ENCODE results near the gene CSRP1. TPM values are rescaled to one million over a fixed set of nuclear protein-coding genes. Genes with fewer than 3 reads are reported as not detected.
"Not testable (repeated sequence)": the region's sequence is repeated elsewhere in the genome, so short reads cannot be mapped to it uniquely, and the experiment has no call there.

The CSRP1 gene
- total and polyA plus RNA-seq, 4 experiments from 2014 or later, result 34.2 to 79.3 (median 55.3) TPM

GRCh38 chr1:201472321-201472720, 34.6 kb downstream of the CSRP1 start:
- H3K9me3 ChIP-seq (ENCODE audit: control insufficient read depth in 1 of 2, low read length in 2 of 2); H3K36me3 Mint-ChIP-seq; H3K36me3 ChIP-seq (ENCODE audit: insufficient read depth, low read length); intact Hi-C loops (cut with micrococcal nuclease); H3K27ac Mint-ChIP-seq; H3K27ac ChIP-seq (ENCODE audit: low read depth, low read length); H3K4me3 ChIP-seq (ENCODE audit: low read length in 2 of 2); H3K4me3 Mint-ChIP-seq; DNase-seq; H3K4me1 ChIP-seq (ENCODE audit: insufficient read depth, low read length); H3K9me3 Mint-ChIP-seq; H3K27me3 ChIP-seq (ENCODE audit: insufficient read depth, low read length); POLR2A ChIA-PET (ENCODE audit: partially characterized antibody): not testable (repeated sequence)
- Mint-ChIP-seq H3K27me3 (peaks cover 36 to 39% of the 10 kb centered on the region in 2 donors), H3K4me1 (peaks cover 5 to 19% (median 10%) of the 10 kb centered on the region in 4 donors)
- CTCF ChIA-PET (ENCODE audit: partially characterized antibody), result interaction anchor here (1.2 to 1.3 kb wide), 2 partner anchors 9 to 41 kb away, joined by 4 to 6 read pairs; no protein-coding TSS in a partner anchor

DNA sequence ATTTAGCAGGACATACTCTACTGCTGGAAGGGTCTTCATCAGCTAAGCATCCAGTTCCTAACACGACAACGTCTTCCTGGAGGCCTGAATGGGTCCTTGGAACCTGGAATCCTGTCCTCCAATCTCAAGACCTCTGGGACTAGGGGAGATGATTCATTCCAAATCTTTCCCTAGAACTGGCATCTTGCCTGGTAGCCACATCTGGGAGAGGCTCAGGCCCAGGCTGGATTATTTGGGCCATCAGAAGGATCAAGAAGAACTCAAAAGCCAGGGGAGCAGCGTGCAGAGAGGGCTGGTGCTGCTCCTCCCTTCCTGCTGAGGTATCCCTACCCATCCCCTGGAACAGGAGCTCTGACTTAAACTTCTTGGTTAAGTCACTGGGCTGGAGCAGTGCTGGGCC, 35.2 kb downstream of the CSRP1 start:
- peaks cover 7% of the 10 kb centered on the region for H3K4me1 ChIP-seq (ENCODE audit: insufficient read depth, low read length)
- Mint-ChIP-seq H3K4me3 (peak overlapping the region in 1 of 8 donors; percentile 15), H3K27ac (no peak overlapping the region), H3K4me1 (peaks cover 5 to 19% (median 10%) of the 10 kb centered on the region in 4 donors), H3K36me3 (no peaks in the 10 kb centered on the region), H3K9me3 (no peaks in the 10 kb centered on the region), H3K27me3 (peaks cover 36 to 39% of the 10 kb centered on the region in 2 donors)
- no peaks in the 10 kb centered on the region for H3K36me3 ChIP-seq (ENCODE audit: insufficient read depth, low read length)
- ChIA-PET CTCF (ENCODE audit: partially characterized antibody) (interaction anchor here (1.2 kb wide), 1 partner anchor 10 kb away, joined by 6 read pairs; no protein-coding TSS in a partner anchor), POLR2A (ENCODE audit: partially characterized antibody) (no interaction called here)
- no peak for DNase-seq
- H3K27me3 ChIP-seq (ENCODE audit: insufficient read depth, low read length), result no peaks in the 10 kb centered on the region
- H3K27ac ChIP-seq (ENCODE audit: low read depth, low read length), result no peak overlapping the region
- intact Hi-C loops (cut with micrococcal nuclease), result no loop called here
- no peak overlapping the region for H3K4me3 ChIP-seq (ENCODE audit: low read length in 2 of 2)
- no peaks in the 10 kb centered on the region for H3K9me3 ChIP-seq (ENCODE audit: control insufficient read depth in 1 of 2, low read length in 2 of 2)

DNA sequence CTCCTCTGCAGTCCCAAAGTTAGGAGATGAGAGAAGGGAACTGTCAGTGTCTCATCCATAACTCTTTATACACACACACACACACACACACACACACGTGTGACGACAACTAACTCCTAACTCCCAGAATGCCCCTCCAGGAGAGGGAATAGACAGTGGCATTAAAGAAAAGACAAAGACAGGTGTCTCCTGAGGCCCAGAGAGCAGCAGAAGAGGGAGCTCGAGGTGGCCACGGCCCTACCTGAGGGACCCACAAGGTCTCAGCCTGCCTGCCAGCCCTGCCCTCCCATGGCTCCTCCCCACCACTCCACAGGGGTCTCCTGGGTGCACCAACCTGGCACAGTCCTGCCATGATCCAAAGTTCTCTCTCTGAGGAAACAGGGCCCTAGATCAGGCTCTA, 36.3 kb downstream of the CSRP1 start:
- Histone ChIP-seq H3K9me3 (ENCODE audit: control insufficient read depth in 1 of 2, low read length in 2 of 2) (no peaks in the 10 kb centered on the region), H3K4me1 (ENCODE audit: insufficient read depth, low read length) (peaks cover 7% of the 10 kb centered on the region), H3K27ac (ENCODE audit: low read depth, low read length) (no peak overlapping the region), H3K36me3 (ENCODE audit: insufficient read depth, low read length) (no peaks in the 10 kb centered on the region), H3K27me3 (ENCODE audit: insufficient read depth, low read length) (no peaks in the 10 kb centered on the region), H3K4me3 (ENCODE audit: low read length in 2 of 2) (no peak overlapping the region)
- H3K9me3 Mint-ChIP-seq, result no peaks in the 10 kb centered on the region
- CTCF ChIA-PET (ENCODE audit: partially characterized antibody), result no interaction called here
- peak overlapping the region in 1 of 7 donors; percentile 43 for H3K27ac Mint-ChIP-seq
- POLR2A ChIA-PET (ENCODE audit: partially characterized antibody), result no interaction called here
- H3K4me1 Mint-ChIP-seq, result peaks cover 5 to 19% (median 10%) of the 10 kb centered on the region in 4 donors
- H3K36me3 Mint-ChIP-seq, result no peaks in the 10 kb centered on the region
- H3K4me3 Mint-ChIP-seq, result peak overlapping the region in 1 of 8 donors; percentile 69
- no peak for DNase-seq
- H3K27me3 Mint-ChIP-seq, result peaks cover 31 to 36% of the 10 kb centered on the region in 2 donors
- intact Hi-C loops (cut with micrococcal nuclease), result no loop called here

DNA sequence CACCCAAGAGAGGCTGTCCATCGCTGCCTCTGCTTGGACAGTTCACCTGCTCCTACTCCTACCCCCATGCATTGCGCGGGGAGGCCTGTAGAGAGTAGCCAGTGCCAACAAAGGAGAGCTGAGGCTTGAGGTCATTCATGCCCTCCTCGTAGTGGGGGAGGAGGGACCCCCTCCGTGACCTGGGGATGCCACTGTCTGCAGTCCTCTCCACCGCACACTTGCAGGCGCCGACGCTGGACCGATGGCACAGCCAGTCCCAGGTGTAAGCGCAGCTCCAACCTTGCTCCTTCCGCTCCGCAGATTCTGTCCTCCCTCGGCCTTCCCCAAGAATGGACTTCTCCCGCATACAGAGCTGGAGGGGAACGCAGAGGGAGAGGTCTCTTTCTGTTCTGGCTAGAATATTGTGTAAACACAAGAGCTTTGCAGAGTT, 37.3 kb downstream of the CSRP1 start:
- Mint-ChIP-seq H3K27ac (peak overlapping the region in 3 of 7 donors; percentile 43 to 66 (median 43)), H3K4me3 (peak overlapping the region; percentile 1 to 72 (median 57)), H3K9me3 (no peaks in the 10 kb centered on the region), H3K36me3 (no peaks in the 10 kb centered on the region), H3K4me1 (peaks cover 5 to 19% (median 10%) of the 10 kb centered on the region in 4 donors), H3K27me3 (peaks cover 28 to 36% of the 10 kb centered on the region in 2 donors)
- peak overlapping the region in 1 of 2 donors; percentile 41 for H3K4me3 ChIP-seq (ENCODE audit: low read length in 2 of 2)
- intact Hi-C loops (cut with micrococcal nuclease), result loop anchor here (2.0 kb wide), 1 partner anchor 21 kb away; no protein-coding TSS in a partner anchor
- no peak overlapping the region for H3K27ac ChIP-seq (ENCODE audit: low read depth, low read length)
- no peaks in the 10 kb centered on the region for H3K36me3 ChIP-seq (ENCODE audit: insufficient read depth, low read length)
- no peaks in the 10 kb centered on the region for H3K27me3 ChIP-seq (ENCODE audit: insufficient read depth, low read length)
- ChIA-PET POLR2A (ENCODE audit: partially characterized antibody) (interaction anchor here (1.0 kb wide), 1 partner anchor 22 kb away, joined by 3 read pairs; no protein-coding TSS in a partner anchor), CTCF (ENCODE audit: partially characterized antibody) (interaction anchor here (1.4 to 1.5 kb wide), 2 partner anchors 12 to 42 kb away, joined by 4 to 7 read pairs; no protein-coding TSS in a partner anchor)
- peaks cover 7% of the 10 kb centered on the region for H3K4me1 ChIP-seq (ENCODE audit: insufficient read depth, low read length)
- no peak for DNase-seq
- H3K9me3 ChIP-seq (ENCODE audit: control insufficient read depth in 1 of 2, low read length in 2 of 2), result no peaks in the 10 kb centered on the region

- no peak within 1 kb of the TSS for H3K27ac ChIP-seq (ENCODE audit: low read depth, low read length)
- DNase-seq, result peak in 2 of 5 donors; percentile 4 to 58
- Mint-ChIP-seq H3K4me1 (peaks cover 5 to 19% (median 10%) of the 10 kb centered on the region in 4 donors), H3K4me3 (peak within 1 kb of the TSS; percentile 46 to 83 (median 64)), H3K27me3 (peaks cover 27 to 33% of the 10 kb centered on the region in 2 donors), H3K9me3 (no peaks in the 10 kb centered on the region), H3K27ac (peak within 1 kb of the TSS in 3 of 7 donors; percentile 43 to 66 (median 43)), H3K36me3 (no peaks in the 10 kb centered on the region)
- intact Hi-C loops (cut with micrococcal nuclease), result loop anchor here (2.0 kb wide), 1 partner anchor 20 kb away; no protein-coding TSS in a partner anchor
- CTCF ChIA-PET (ENCODE audit: partially characterized antibody), result interaction anchor here (1.0 to 1.5 kb wide), 3 partner anchors 13 to 43 kb away, joined by 3 to 7 read pairs (median 4); no protein-coding TSS in a partner anchor
- H3K4me1 ChIP-seq (ENCODE audit: insufficient read depth, low read length), result peaks cover 7% of the 10 kb centered on the region
- POLR2A ChIA-PET (ENCODE audit: partially characterized antibody), result interaction anchor here (1.0 to 1.1 kb wide), 2 partner anchors 21 to 37 kb away, joined by 3 read pairs; no protein-coding TSS in a partner anchor
- H3K27me3 ChIP-seq (ENCODE audit: insufficient read depth, low read length), result no peaks in the 10 kb centered on the region
- H3K4me3 ChIP-seq (ENCODE audit: low read length in 2 of 2), result peak within 1 kb of the TSS in 1 of 2 donors; percentile 41
- no peaks in the 10 kb centered on the region for H3K36me3 ChIP-seq (ENCODE audit: insufficient read depth, low read length)
- no peaks in the 10 kb centered on the region for H3K9me3 ChIP-seq (ENCODE audit: control insufficient read depth in 1 of 2, low read length in 2 of 2)
Observed at GRCh38 chr1:201468844-201469644, 37.9 kb downstream of the CSRP1 start, which contains the start of gene PHLDA3. Gene PHLDA3, minus strand, starts transcription at chr1:201469188. Its CDS starts 402 bp downstream, at chr1:201468786.

- POLR2A ChIA-PET (ENCODE audit: partially characterized antibody), result interaction anchor here (1.0 to 1.1 kb wide), 2 partner anchors 21 to 37 kb away, joined by 3 read pairs; no protein-coding TSS in a partner anchor
- H3K9me3 Mint-ChIP-seq, result no peaks in the 10 kb centered on the region
- H3K4me3 Mint-ChIP-seq, result peak overlapping the region in 5 of 8 donors; percentile 26 to 70 (median 63)
- H3K4me1 ChIP-seq (ENCODE audit: insufficient read depth, low read length), result peaks cover 7% of the 10 kb centered on the region
- no peak overlapping the region for H3K27ac ChIP-seq (ENCODE audit: low read depth, low read length)
- no peaks in the 10 kb centered on the region for H3K9me3 ChIP-seq (ENCODE audit: control insufficient read depth in 1 of 2, low read length in 2 of 2)
- peaks cover 26 to 32% of the 10 kb centered on the region in 2 donors for H3K27me3 Mint-ChIP-seq
- H3K4me1 Mint-ChIP-seq, result peaks cover 5 to 19% (median 10%) of the 10 kb centered on the region in 4 donors
- no peaks in the 10 kb centered on the region for H3K36me3 ChIP-seq (ENCODE audit: insufficient read depth, low read length)
- CTCF ChIA-PET (ENCODE audit: partially characterized antibody), result interaction anchor here (1.0 to 1.5 kb wide), 2 partner anchors 33 to 44 kb away, joined by 3 to 7 read pairs; no protein-coding TSS in a partner anchor
- intact Hi-C loops (cut with micrococcal nuclease), result loop anchor here (2.0 kb wide), 1 partner anchor 20 kb away; no protein-coding TSS in a partner anchor
- no peak for DNase-seq
- no peaks in the 10 kb centered on the region for H3K27me3 ChIP-seq (ENCODE audit: insufficient read depth, low read length)
- H3K27ac Mint-ChIP-seq, result no peak overlapping the region
- H3K4me3 ChIP-seq (ENCODE audit: low read length in 2 of 2), result peak overlapping the region in 1 of 2 donors; percentile 41
- no peaks in the 10 kb centered on the region for H3K36me3 Mint-ChIP-seq
Observed at GRCh38 chr1:201468501-201468843, 38.5 kb downstream of the CSRP1 start.

DNA sequence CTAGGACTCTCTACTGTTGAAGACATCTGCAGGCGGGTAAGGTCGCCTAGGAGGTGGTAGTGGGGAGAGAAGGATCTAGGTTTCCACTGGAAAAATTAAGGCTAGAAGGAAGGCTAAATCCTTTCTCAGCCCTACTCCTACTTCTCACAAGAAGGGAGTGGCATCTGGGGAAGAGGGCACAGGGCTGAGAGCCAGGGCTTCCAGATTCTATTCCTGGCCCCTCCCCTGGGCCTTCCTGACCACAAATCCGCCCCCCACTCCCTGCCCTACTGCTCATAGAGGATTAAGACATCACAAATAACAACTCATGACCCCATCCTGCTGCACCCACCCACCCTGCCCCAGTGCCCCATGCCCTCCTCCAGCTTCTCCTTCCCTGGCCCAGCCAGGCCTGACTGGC, 40.4 kb downstream of the CSRP1 start:
- Histone ChIP-seq H3K27ac (ENCODE audit: low read depth, low read length) (no peak overlapping the region), H3K36me3 (ENCODE audit: insufficient read depth, low read length) (no peaks in the 10 kb centered on the region), H3K4me1 (ENCODE audit: insufficient read depth, low read length) (peaks cover 7% of the 10 kb centered on the region), H3K9me3 (ENCODE audit: control insufficient read depth in 1 of 2, low read length in 2 of 2) (no peaks in the 10 kb centered on the region), H3K4me3 (ENCODE audit: low read length in 2 of 2) (no peak overlapping the region), H3K27me3 (ENCODE audit: insufficient read depth, low read length) (no peaks in the 10 kb centered on the region)
- DNase-seq, result no peak
- Mint-ChIP-seq H3K36me3 (no peaks in the 10 kb centered on the region), H3K9me3 (no peaks in the 10 kb centered on the region), H3K4me3 (no peak overlapping the region), H3K4me1 (peaks cover 5 to 19% (median 10%) of the 10 kb centered on the region in 4 donors), H3K27me3 (peaks cover 13 to 20% of the 10 kb centered on the region in 2 donors), H3K27ac (no peak overlapping the region)
- CTCF ChIA-PET (ENCODE audit: partially characterized antibody), result interaction anchor here (1.0 to 1.7 kb wide), 2 partner anchors 15 to 46 kb away, joined by 3 to 4 read pairs; no protein-coding TSS in a partner anchor
- intact Hi-C loops (cut with micrococcal nuclease), result no loop called here
- POLR2A ChIA-PET (ENCODE audit: partially characterized antibody), result no interaction called here

All from CD4-positive, alpha-beta memory T cell (primary cell).